ENCODE measurements around the gene COP1.
"Not testable (repeated sequence)": the region's sequence is repeated elsewhere in the genome, so short reads cannot be mapped to it uniquely, and the experiment has no call there.

The COP1 gene

GRCh38 chr1:175984057-175984812 is 222.9 kb downstream of the COP1 start:
- no peak for DNase-seq (ENCODE audit: low read depth)
- H3K4me3 ChIP-seq (ENCODE audit: low read depth, low read length), result no peak overlapping the region

GRCh38 chr1:175983363-175983762 is 223.7 kb downstream of the COP1 start:
- not testable (repeated sequence) for DNase-seq (ENCODE audit: low read depth); H3K4me3 ChIP-seq (ENCODE audit: low read depth, low read length)

GRCh38 chr1:175981128-175981527 is 226.0 kb downstream of the COP1 start:
- DNase-seq (ENCODE audit: low read depth), result no peak
- no peak overlapping the region for H3K4me3 ChIP-seq (ENCODE audit: low read depth, low read length)

- no peak overlapping the region for H3K4me3 ChIP-seq (ENCODE audit: low read depth, low read length)
These were observed 228.2 kb downstream of the COP1 start for GRCh38 chr1:175978926-175979325.

GRCh38 chr1:175978476-175978875 is 228.6 kb downstream of the COP1 start:
- peak; percentile 0 for DNase-seq (ENCODE audit: low read depth)
- no peak overlapping the region for H3K4me3 ChIP-seq (ENCODE audit: low read depth, low read length)

More at GRCh38 chr1:175978926-175979325, 228.2 kb downstream of the COP1 start:
- DNase-seq (ENCODE audit: low read depth), result peak; percentile 0

GRCh38 chr1:175976865-175977642 is 230.0 kb downstream of the COP1 start:
- no peak for DNase-seq (ENCODE audit: low read depth)
- H3K4me3 ChIP-seq (ENCODE audit: low read depth, low read length), result no peak overlapping the region

- DNase-seq (ENCODE audit: low read depth), result no peak
These were observed 237.9 kb downstream of the COP1 start for GRCh38 chr1:175969231-175969630.

GRCh38 chr1:175968486-175969172 is 238.5 kb downstream of the COP1 start:
- DNase-seq (ENCODE audit: low read depth), result no peak
- no peak overlapping the region for H3K4me3 ChIP-seq (ENCODE audit: low read depth, low read length)

More at GRCh38 chr1:175969231-175969630, 237.9 kb downstream of the COP1 start:
- no peak overlapping the region for H3K4me3 ChIP-seq (ENCODE audit: low read depth, low read length)

- no peak for DNase-seq (ENCODE audit: low read depth)
- H3K4me3 ChIP-seq (ENCODE audit: low read depth, low read length), result no peak overlapping the region
These were observed 243.3 kb downstream of the COP1 start for GRCh38 chr1:175963740-175964139.

- DNase-seq (ENCODE audit: low read depth), result no peak
- H3K4me3 ChIP-seq (ENCODE audit: low read depth, low read length), result no peak overlapping the region
These were observed 246.9 kb downstream of the COP1 start for GRCh38 chr1:175960169-175960568.

- DNase-seq (ENCODE audit: low read depth), result no peak
- no peak overlapping the region for H3K4me3 ChIP-seq (ENCODE audit: low read depth, low read length)
These were observed 255.5 kb downstream of the COP1 start for GRCh38 chr1:175951627-175952026.

- DNase-seq (ENCODE audit: low read depth), result no peak
- no peak overlapping the region for H3K4me3 ChIP-seq (ENCODE audit: low read depth, low read length)
These were observed 259.3 kb downstream of the COP1 start for GRCh38 chr1:175947771-175948170.

GRCh38 chr1:175944591-175944990 is 262.5 kb downstream of the COP1 start:
- no peak for DNase-seq (ENCODE audit: low read depth)
- H3K4me3 ChIP-seq (ENCODE audit: low read depth, low read length), result no peak overlapping the region

GRCh38 chr1:175941164-175941563 is 265.9 kb downstream of the COP1 start:
- H3K4me3 ChIP-seq (ENCODE audit: low read depth, low read length), result no peak overlapping the region
- DNase-seq (ENCODE audit: low read depth), result no peak

- DNase-seq (ENCODE audit: low read depth), result no peak
These were observed 270.4 kb downstream of the COP1 start for GRCh38 chr1:175936736-175937135.

GRCh38 chr1:175935566-175936115 is 271.4 kb downstream of the COP1 start:
- H3K4me3 ChIP-seq (ENCODE audit: low read depth, low read length), result no peak overlapping the region
- DNase-seq (ENCODE audit: low read depth), result no peak

More at GRCh38 chr1:175936736-175937135, 270.4 kb downstream of the COP1 start:
- H3K4me3 ChIP-seq (ENCODE audit: low read depth, low read length), result no peak overlapping the region

GRCh38 chr1:175935166-175935565 is 271.9 kb downstream of the COP1 start:
- H3K4me3 ChIP-seq (ENCODE audit: low read depth, low read length), result no peak overlapping the region
- no peak for DNase-seq (ENCODE audit: low read depth)

GRCh38 chr1:175933801-175934200 is 273.3 kb downstream of the COP1 start:
- DNase-seq (ENCODE audit: low read depth), result no peak
- H3K4me3 ChIP-seq (ENCODE audit: low read depth, low read length), result no peak overlapping the region

GRCh38 chr1:175927944-175928343 is 279.1 kb downstream of the COP1 start:
- H3K4me3 ChIP-seq (ENCODE audit: low read depth, low read length), result no peak overlapping the region
- no peak for DNase-seq (ENCODE audit: low read depth)
